Mesenchymal stem cell (in vitro differentiated cells and primary cell): ENCODE results near the gene EFCAB6.
A peak's percentile ranks its signal among the peaks of the same experiment; 100 is the strongest.

Source experiments
- DNase-seq: peaks from one replicate; pipeline ENCODE4 v3.0.0-alpha.2; 2013
- H2AFZ ChIP-seq: one replicate; pipeline ENCODE4 v1.6.1; 2013; ENCODE audit warnings: low read depth, mild to moderate bottlenecking, control low read depth, inconsistent platforms, low read length, moderate library complexity
- H2AK5ac ChIP-seq: 2 replicates; pipeline ENCODE4 v1.6.1; 2013; ENCODE audit warnings: low read length, moderate library complexity, mild to moderate bottlenecking, inconsistent platforms; ENCODE audit not compliant: severe bottlenecking
- H2BK120ac ChIP-seq: one replicate; pipeline ENCODE4 v1.6.1; 2013; ENCODE audit warnings: low read depth, mild to moderate bottlenecking, inconsistent platforms, low read length, moderate library complexity
- H2BK12ac ChIP-seq, 2 experiments: one replicate each; pipeline ENCODE4 v1.6.1; 2013; ENCODE audit warnings: inconsistent platforms in 2 of 2, low read length in 2 of 2, mild to moderate bottlenecking in 2 of 2, moderate library complexity in 2 of 2, control low read depth in 1 of 2
- H2BK15ac ChIP-seq: one replicate; pipeline ENCODE4 v1.6.1; 2013; ENCODE audit warnings: mild to moderate bottlenecking, low read depth, inconsistent platforms; ENCODE audit not compliant: poor library complexity, severe bottlenecking
- H2BK5ac ChIP-seq: 2 replicates; pipeline ENCODE4 v1.6.1; 2013; ENCODE audit warnings: low read depth, mild to moderate bottlenecking, low read length, control low read depth, inconsistent platforms; ENCODE audit not compliant: poor library complexity, severe bottlenecking
- H3K14ac ChIP-seq, 2 experiments: one replicate each; pipeline ENCODE4 v1.6.1; 2013; ENCODE audit warnings: inconsistent platforms in 2 of 2, low read length in 2 of 2, control low read depth in 1 of 2, mild to moderate bottlenecking in 1 of 2, moderate library complexity in 1 of 2
- H3K18ac ChIP-seq, 2 experiments: one replicate each; pipeline ENCODE4 v1.6.1; 2013; ENCODE audit warnings: inconsistent platforms in 2 of 2, low read length in 2 of 2, control low read depth in 1 of 2, low read depth in 1 of 2, mild to moderate bottlenecking in 1 of 2
- H3K23ac ChIP-seq, 2 experiments: one replicate each; pipeline ENCODE4 v1.6.1; 2013; ENCODE audit warnings: inconsistent platforms in 2 of 2, low read length in 2 of 2, mild to moderate bottlenecking in 2 of 2, moderate library complexity in 2 of 2, control low read depth in 1 of 2
- H3K27ac ChIP-seq: 2 replicates; pipeline ENCODE4 v1.5.1; 2013; ENCODE audit warnings: mild to moderate bottlenecking, moderate library complexity, low read length, control low read depth, inconsistent platforms; ENCODE audit not compliant: poor library complexity, severe bottlenecking
- H3K27me3 ChIP-seq, 2 experiments: 2 replicates each; pipeline versions ENCODE4 v1.6.1 to v1.7.0; 2013; ENCODE audit warnings: low read length in 2 of 2, mild to moderate bottlenecking in 2 of 2, moderate library complexity in 2 of 2, control low read depth in 1 of 2, inconsistent platforms in 1 of 2; ENCODE audit not compliant: control insufficient read depth in 1 of 2, insufficient read depth in 1 of 2
- H3K36me3 ChIP-seq, 2 experiments: 2 replicates each; pipeline versions ENCODE4 v1.6.1 to v1.7.0; 2013; ENCODE audit warnings: low read length in 2 of 2, control low read depth in 1 of 2, inconsistent platforms in 1 of 2, low read depth in 1 of 2, mild to moderate bottlenecking in 1 of 2; ENCODE audit not compliant: insufficient read depth in 2 of 2, control insufficient read depth in 1 of 2
- H3K4ac ChIP-seq, 2 experiments: one replicate each; pipeline ENCODE4 v1.6.1; 2013; ENCODE audit warnings: inconsistent platforms in 2 of 2, low read length in 2 of 2, mild to moderate bottlenecking in 2 of 2, moderate library complexity in 2 of 2, control low read depth in 1 of 2, low read depth in 1 of 2
- H3K4me1 ChIP-seq: 2 replicates; pipeline ENCODE4 v1.6.1; 2013; ENCODE audit warnings: low read depth, low read length, control low read depth; ENCODE audit not compliant: control insufficient read depth, insufficient read depth
- H3K4me2 ChIP-seq: 2 replicates; pipeline ENCODE4 v1.6.1; 2013; ENCODE audit warnings: low read length, mild to moderate bottlenecking, inconsistent platforms; ENCODE audit not compliant: poor library complexity, severe bottlenecking
- H3K4me3 ChIP-seq, 2 experiments: 2 replicates each; pipeline versions ENCODE4 v1.5.1 to v1.7.0; 2013; ENCODE audit warnings: low read length in 2 of 2, mild to moderate bottlenecking in 2 of 2, control low read depth in 1 of 2, low read depth in 1 of 2; ENCODE audit not compliant: insufficient read depth in 1 of 2
- H3K79me1 ChIP-seq: replicated peaks from 2 replicates; pipeline ENCODE4 v1.6.1; 2013; ENCODE audit warnings: mild to moderate bottlenecking, control low read depth, low read length, inconsistent platforms; ENCODE audit not compliant: poor library complexity, severe bottlenecking
- H3K9ac ChIP-seq: 2 replicates; pipeline ENCODE4 v1.7.0; 2013; ENCODE audit warnings: mild to moderate bottlenecking, low read length, moderate library complexity
- H3K9me3 ChIP-seq: 2 replicates; pipeline ENCODE4 v1.7.0; 2013; ENCODE audit warnings: mild to moderate bottlenecking, low read length; ENCODE audit not compliant: control insufficient read depth
- H4K8ac ChIP-seq: one replicate; pipeline ENCODE4 v1.6.1; 2013; ENCODE audit warnings: inconsistent platforms, mild to moderate bottlenecking, low read length, moderate library complexity
- H4K91ac ChIP-seq: one replicate; pipeline ENCODE4 v1.6.1; 2013; ENCODE audit warnings: mild to moderate bottlenecking, low read length, inconsistent platforms
- WGBS: methylation state at CpG from one replicate; pipeline ENCODE4 v1.1.7; 2013; ENCODE audit warnings: mixed read lengths; 5-methylcytosine and 5-hydroxymethylcytosine counted together

EFCAB6 gene

GRCh38 chr22:43740587-43741270 lies 71.4 kb downstream of the EFCAB6 start:
- WGBS: 83% methylated on average over 18 of the region's 19 CpGs
- Histone ChIP-seq H3K4ac (no peak overlapping the region), H2AK5ac (no peak overlapping the region)

GRCh38 chr22:43739851-43740379 lies 72.2 kb downstream of the EFCAB6 start:
- H3K27me3 ChIP-seq: peaks cover 4 to 43% of the 10 kb centered on the region in 2 experiments
- no peak overlapping the region for H2BK12ac ChIP-seq
- no peak overlapping the region for H3K9ac ChIP-seq
- H3K18ac ChIP-seq: no peak overlapping the region
- DNase-seq: no peak
- H3K23ac ChIP-seq: no peak overlapping the region
- H3K4me1 ChIP-seq: no peaks in the 10 kb centered on the region
- no peak overlapping the region for H3K4me2 ChIP-seq
- no peak overlapping the region for H3K4me3 ChIP-seq
- no peak overlapping the region for H2AK5ac ChIP-seq
- H2BK120ac ChIP-seq: no peak overlapping the region
- H3K14ac ChIP-seq: no peak overlapping the region
- no peak overlapping the region for H3K4ac ChIP-seq
- no peaks in the 10 kb centered on the region for H3K36me3 ChIP-seq
- WGBS: 70% methylated on average over 10 of the region's 11 CpGs
- no peaks in the 10 kb centered on the region for H3K79me1 ChIP-seq
- H4K8ac ChIP-seq: no peak overlapping the region
- no peaks in the 10 kb centered on the region for H3K9me3 ChIP-seq
- H2BK15ac ChIP-seq: no peak overlapping the region
- no peak overlapping the region for H4K91ac ChIP-seq
- H2BK5ac ChIP-seq: no peak overlapping the region
- no peak overlapping the region for H2AFZ ChIP-seq
- H3K27ac ChIP-seq: no peak overlapping the region

More at GRCh38 chr22:43740587-43741270, 71.4 kb downstream of the EFCAB6 start:
- no peaks in the 10 kb centered on the region for H3K9me3 ChIP-seq
- H4K91ac ChIP-seq: no peak overlapping the region
- DNase-seq: no peak
- H2BK5ac ChIP-seq: no peak overlapping the region
- H4K8ac ChIP-seq: no peak overlapping the region
- no peak overlapping the region for H3K14ac ChIP-seq
- H3K36me3 ChIP-seq: no peaks in the 10 kb centered on the region
- no peak overlapping the region for H3K27ac ChIP-seq
- H3K4me2 ChIP-seq: no peak overlapping the region
- no peak overlapping the region for H2AFZ ChIP-seq
- H3K4me3 ChIP-seq: peak overlapping the region in 1 of 2 experiments; percentile 45
- H3K18ac ChIP-seq: no peak overlapping the region
- no peak overlapping the region for H3K9ac ChIP-seq
- H3K23ac ChIP-seq: no peak overlapping the region
- H2BK12ac ChIP-seq: no peak overlapping the region
- H2BK120ac ChIP-seq: no peak overlapping the region
- H2BK15ac ChIP-seq: no peak overlapping the region
- H3K79me1 ChIP-seq: no peaks in the 10 kb centered on the region
- peaks cover 4 to 51% of the 10 kb centered on the region in 2 experiments for H3K27me3 ChIP-seq
- H3K4me1 ChIP-seq: no peaks in the 10 kb centered on the region

GRCh38 chr22:43737150-43737828 lies 74.8 kb downstream of the EFCAB6 start:
- H2BK120ac ChIP-seq: no peak overlapping the region
- no peak overlapping the region for H3K18ac ChIP-seq
- no peak overlapping the region for H3K23ac ChIP-seq
- no peak overlapping the region for H3K4me2 ChIP-seq
- no peak overlapping the region for H4K91ac ChIP-seq
- H4K8ac ChIP-seq: no peak overlapping the region
- H3K4ac ChIP-seq: no peak overlapping the region
- no peak for DNase-seq
- H3K9ac ChIP-seq: no peak overlapping the region
- peaks cover 4 to 36% of the 10 kb centered on the region in 2 experiments for H3K27me3 ChIP-seq
- no peak overlapping the region for H2AFZ ChIP-seq
- no peaks in the 10 kb centered on the region for H3K79me1 ChIP-seq
- H2BK5ac ChIP-seq: no peak overlapping the region
- H3K36me3 ChIP-seq: no peaks in the 10 kb centered on the region
- H3K27ac ChIP-seq: no peak overlapping the region
- no peak overlapping the region for H3K4me3 ChIP-seq
- no peak overlapping the region for H2AK5ac ChIP-seq
- no peaks in the 10 kb centered on the region for H3K4me1 ChIP-seq
- no peak overlapping the region for H2BK12ac ChIP-seq
- no peaks in the 10 kb centered on the region for H3K9me3 ChIP-seq
- no peak overlapping the region for H3K14ac ChIP-seq
- 84% methylated on average over 4 of the region's 4 CpGs for WGBS
- H2BK15ac ChIP-seq: no peak overlapping the region

GRCh38 chr22:43736651-43737050 lies 75.5 kb downstream of the EFCAB6 start:
- WGBS: 79% methylated on average over 7 of the region's 7 CpGs

More at GRCh38 chr22:43736651-43737050, 75.5 kb downstream of the EFCAB6 start:
- H4K8ac ChIP-seq: no peak overlapping the region
- no peak overlapping the region for H3K4ac ChIP-seq
- H3K27me3 ChIP-seq: peaks cover 4 to 32% of the 10 kb centered on the region in 2 experiments
- no peaks in the 10 kb centered on the region for H3K9me3 ChIP-seq
- H3K14ac ChIP-seq: no peak overlapping the region
- no peaks in the 10 kb centered on the region for H3K79me1 ChIP-seq
- no peak overlapping the region for H3K27ac ChIP-seq
- H2BK12ac ChIP-seq: no peak overlapping the region
- H4K91ac ChIP-seq: no peak overlapping the region
- no peak overlapping the region for H3K4me2 ChIP-seq
- no peak overlapping the region for H3K9ac ChIP-seq
- no peak overlapping the region for H2BK5ac ChIP-seq
- H2BK120ac ChIP-seq: no peak overlapping the region
- H3K36me3 ChIP-seq: no peaks in the 10 kb centered on the region
- H2AFZ ChIP-seq: no peak overlapping the region
- no peak for DNase-seq
- H3K23ac ChIP-seq: no peak overlapping the region
- no peak overlapping the region for H3K18ac ChIP-seq
- H3K4me1 ChIP-seq: no peaks in the 10 kb centered on the region
- no peak overlapping the region for H2BK15ac ChIP-seq
- H3K4me3 ChIP-seq: no peak overlapping the region
- H2AK5ac ChIP-seq: no peak overlapping the region
